Measurements from ENCODE around the gene PLA2G3. TPM values are rescaled to one million over a fixed set of nuclear protein-coding genes. Genes with fewer than 3 reads are reported as not detected.

The PLA2G3 gene
- total RNA-seq, 4 donors from 2014 or later, result not detected

DNA sequence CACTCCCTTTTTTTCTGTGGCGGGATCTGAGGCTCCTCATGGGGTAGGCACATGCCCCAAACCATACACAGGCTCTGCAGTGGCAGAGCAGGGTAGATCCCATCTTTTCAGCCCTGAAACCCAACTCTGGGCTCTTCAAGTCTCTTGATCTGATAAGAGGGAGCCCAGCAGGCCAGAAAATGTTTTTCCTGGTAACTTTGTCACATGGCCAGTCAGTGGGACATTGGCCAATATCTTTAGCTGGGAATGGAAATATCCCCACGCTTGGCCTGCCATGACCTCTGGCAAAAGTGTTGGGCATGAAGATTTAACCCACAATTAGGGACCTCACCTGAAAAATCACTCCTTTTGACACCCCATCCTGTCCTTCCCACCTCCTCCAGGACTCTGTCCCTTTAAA lies 9.4 kb downstream of the PLA2G3 start:
- WGBS, 2 donors (ENCODE audit: low coverage in 1 of 2), result 81% methylated on average over 2 of the region's 2 CpGs; no CpG with 5 or more reads in 1 of the 2 donors
- H3K4me1 ChIP-seq, result peaks cover 0 to 4% (median 0%) of the 10 kb centered on the region in 4 donors
- intact Hi-C loops (cut with DNase I; ENCODE audit: low total_unique reads) (no loop called here), in situ Hi-C loops (cut with MboI; ENCODE audit: low pct_ligation_motif_present in 1 of 4, low pct_unique_long_range_greater_than_20kb in 1 of 4, low sequenced_read_pairs in 3 of 4) (no loop called here)
- no peak overlapping the region for H3K4me3 ChIP-seq
- DNase-seq, result no peak
- H3K36me3 ChIP-seq, result no peaks in the 10 kb centered on the region
- no peaks in the 10 kb centered on the region for H3K27me3 ChIP-seq
- H3K27ac ChIP-seq, result no peak overlapping the region
- TF ChIP-seq EP300 (IDR thresholded peaks at IDR 0.05; ENCODE audit: low read depth) (no peak), POLR2AphosphoS5 (IDR thresholded peaks at IDR 0.05) (no peak), POLR2A (IDR thresholded peaks at IDR 0.05) (no peak)
- TF ChIP-seq, protein P1, sequence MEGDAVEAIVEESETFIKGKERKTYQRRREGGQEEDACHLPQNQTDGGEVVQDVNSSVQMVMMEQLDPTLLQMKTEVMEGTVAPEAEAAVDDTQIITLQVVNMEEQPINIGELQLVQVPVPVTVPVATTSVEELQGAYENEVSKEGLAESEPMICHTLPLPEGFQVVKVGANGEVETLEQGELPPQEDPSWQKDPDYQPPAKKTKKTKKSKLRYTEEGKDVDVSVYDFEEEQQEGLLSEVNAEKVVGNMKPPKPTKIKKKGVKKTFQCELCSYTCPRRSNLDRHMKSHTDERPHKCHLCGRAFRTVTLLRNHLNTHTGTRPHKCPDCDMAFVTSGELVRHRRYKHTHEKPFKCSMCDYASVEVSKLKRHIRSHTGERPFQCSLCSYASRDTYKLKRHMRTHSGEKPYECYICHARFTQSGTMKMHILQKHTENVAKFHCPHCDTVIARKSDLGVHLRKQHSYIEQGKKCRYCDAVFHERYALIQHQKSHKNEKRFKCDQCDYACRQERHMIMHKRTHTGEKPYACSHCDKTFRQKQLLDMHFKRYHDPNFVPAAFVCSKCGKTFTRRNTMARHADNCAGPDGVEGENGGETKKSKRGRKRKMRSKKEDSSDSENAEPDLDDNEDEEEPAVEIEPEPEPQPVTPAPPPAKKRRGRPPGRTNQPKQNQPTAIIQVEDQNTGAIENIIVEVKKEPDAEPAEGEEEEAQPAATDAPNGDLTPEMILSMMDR (IDR thresholded peaks at IDR 0.05), result no peak
- H3K9me3 ChIP-seq, result no peaks in the 10 kb centered on the region

DNA sequence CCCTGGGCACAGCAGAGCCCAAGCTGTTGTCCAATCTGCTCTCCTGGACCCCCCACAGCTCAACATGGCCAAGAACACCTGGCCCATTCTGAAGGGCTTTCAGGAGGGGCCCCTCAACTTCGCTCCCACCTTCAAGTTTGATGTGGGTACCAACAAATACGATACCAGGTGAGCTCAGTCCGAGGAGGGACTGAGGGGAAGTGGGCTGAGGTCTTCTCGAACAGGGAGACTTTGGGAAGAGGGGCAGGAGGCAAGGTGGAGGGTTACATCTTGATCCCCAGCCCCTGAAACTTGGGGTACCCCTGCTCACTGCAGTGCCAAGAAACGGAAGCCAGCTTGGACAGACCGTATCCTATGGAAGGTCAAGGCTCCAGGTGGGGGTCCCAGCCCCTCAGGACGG lies 12.2 kb downstream of the PLA2G3 start:
- in situ Hi-C loops (cut with MboI; ENCODE audit: low pct_ligation_motif_present in 1 of 4, low pct_unique_long_range_greater_than_20kb in 1 of 4, low sequenced_read_pairs in 3 of 4), result no loop called here
- peaks cover 0 to 10% (median 5%) of the 10 kb centered on the region in 4 donors for H3K4me1 ChIP-seq
- no peak for DNase-seq
- TF ChIP-seq POLR2A (IDR thresholded peaks at IDR 0.05) (no peak), POLR2AphosphoS5 (IDR thresholded peaks at IDR 0.05) (no peak), EP300 (IDR thresholded peaks at IDR 0.05; ENCODE audit: low read depth) (no peak)
- TF ChIP-seq, protein P1 (IDR thresholded peaks at IDR 0.05), result no peak
- H3K27ac ChIP-seq, result no peak overlapping the region
- intact Hi-C loops (cut with DNase I; ENCODE audit: low total_unique reads), result no loop called here
- H3K4me3 ChIP-seq, result no peak overlapping the region
- H3K36me3 ChIP-seq, result no peaks in the 10 kb centered on the region
- 96% methylated on average over 7 of the region's 7 CpGs; no CpG with 5 or more reads in 1 of the 2 donors for WGBS, 2 donors (ENCODE audit: low coverage in 1 of 2)
- no peaks in the 10 kb centered on the region for H3K9me3 ChIP-seq
- H3K27me3 ChIP-seq, result no peaks in the 10 kb centered on the region

DNA sequence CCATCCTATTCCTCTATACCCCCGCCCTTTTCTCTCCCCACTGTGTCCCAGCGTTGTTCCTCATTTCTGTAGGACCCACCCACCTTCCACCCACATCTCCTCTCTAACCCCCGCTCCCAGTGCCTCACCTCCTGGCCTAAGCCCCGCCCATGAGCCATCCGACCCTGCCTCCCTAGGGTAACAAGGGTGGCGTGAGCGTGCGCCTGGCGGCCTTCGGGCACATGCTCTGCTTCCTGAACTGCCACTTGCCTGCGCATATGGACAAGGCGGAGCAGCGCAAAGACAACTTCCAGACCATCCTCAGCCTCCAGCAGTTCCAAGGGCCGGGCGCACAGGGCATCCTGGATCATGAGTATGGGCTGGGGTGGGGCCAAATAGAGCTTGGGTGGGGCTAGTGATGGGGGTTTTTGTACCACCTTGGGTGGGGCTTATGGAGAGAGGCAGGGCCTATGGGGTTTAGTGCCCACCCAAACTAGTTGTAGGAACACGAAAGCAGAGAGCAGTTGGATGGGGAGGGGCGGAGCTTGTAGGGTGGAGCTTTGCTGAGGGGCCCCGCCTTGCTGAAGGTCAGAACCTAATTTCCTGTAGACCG lies 13.0 kb downstream of the PLA2G3 start:
- DNase-seq, result no peak
- Histone ChIP-seq H3K9me3 (no peaks in the 10 kb centered on the region), H3K27ac (no peak overlapping the region), H3K4me1 (peaks cover 4 to 16% (median 11%) of the 10 kb centered on the region in 4 donors), H3K4me3 (no peak overlapping the region), H3K36me3 (no peaks in the 10 kb centered on the region), H3K27me3 (no peaks in the 10 kb centered on the region)
- 60 to 68% methylated on average over 6 to 19 of the region's 19 CpGs for WGBS, 2 donors (ENCODE audit: low coverage in 1 of 2)
- intact Hi-C loops (cut with DNase I; ENCODE audit: low total_unique reads), result no loop called here
- no peak for TF ChIP-seq POLR2A (IDR thresholded peaks at IDR 0.05)
- TF ChIP-seq EP300 (IDR thresholded peaks at IDR 0.05; ENCODE audit: low read depth), result no peak
- TF ChIP-seq, protein P1 (IDR thresholded peaks at IDR 0.05), result no peak
- TF ChIP-seq POLR2AphosphoS5 (IDR thresholded peaks at IDR 0.05), result no peak
- in situ Hi-C loops (cut with MboI; ENCODE audit: low pct_ligation_motif_present in 1 of 4, low pct_unique_long_range_greater_than_20kb in 1 of 4, low sequenced_read_pairs in 3 of 4), result no loop called here

DNA sequence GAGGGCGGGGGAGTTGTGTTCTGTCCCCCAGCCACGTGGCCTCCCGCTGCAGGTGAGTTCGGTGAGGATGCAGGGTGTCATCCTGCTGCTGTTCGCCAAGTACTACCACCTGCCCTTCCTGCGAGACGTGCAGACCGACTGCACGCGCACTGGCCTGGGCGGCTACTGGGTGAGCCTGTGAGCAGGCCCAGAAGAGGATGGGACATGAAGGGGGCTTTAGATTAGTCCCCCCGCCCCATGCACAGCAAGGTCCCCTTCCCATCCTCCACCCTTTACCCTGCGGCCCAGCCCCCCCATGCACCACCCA lies 13.5 kb downstream of the PLA2G3 start:
- Histone ChIP-seq H3K9me3 (no peaks in the 10 kb centered on the region), H3K27ac (no peak overlapping the region), H3K27me3 (no peaks in the 10 kb centered on the region), H3K4me3 (no peak overlapping the region), H3K4me1 (peaks cover 8 to 21% (median 16%) of the 10 kb centered on the region in 4 donors), H3K36me3 (no peaks in the 10 kb centered on the region)
- no peak for TF ChIP-seq EP300 (IDR thresholded peaks at IDR 0.05; ENCODE audit: low read depth)
- TF ChIP-seq, protein P1 (IDR thresholded peaks at IDR 0.05), result no peak
- no peak for TF ChIP-seq POLR2A (IDR thresholded peaks at IDR 0.05)
- TF ChIP-seq POLR2AphosphoS5 (IDR thresholded peaks at IDR 0.05), result no peak
- in situ Hi-C loops (cut with MboI; ENCODE audit: low pct_ligation_motif_present in 1 of 4, low pct_unique_long_range_greater_than_20kb in 1 of 4, low sequenced_read_pairs in 3 of 4) (no loop called here), intact Hi-C loops (cut with DNase I; ENCODE audit: low total_unique reads) (no loop called here)
- 84 to 100% methylated on average over 1 to 12 of the region's 13 CpGs for WGBS, 2 donors (ENCODE audit: low coverage in 1 of 2)
- DNase-seq, result no peak
